H1 (cell line): Measurements from ENCODE around the gene ABCG1. TPM values are rescaled to one million over a fixed set of nuclear protein-coding genes. Genes with fewer than 3 reads are reported as not detected.
A peak's percentile ranks its signal among the peaks of the same experiment; 100 is the strongest.

Source experiments
- CTCF ChIA-PET: fragments of 300-600 bp; sonication (Branson Sonifier 250); formaldehyde crosslinking; loops from one replicate; lab custom pipeline; 2021; ENCODE audit not compliant: partially characterized antibody; lab: Charles Lee
- POLR2A ChIA-PET: fragments of 300-600 bp; sonication (Branson Sonifier 250); formaldehyde crosslinking; loops from one replicate; lab custom pipeline; 2021; ENCODE audit warnings: inconsistent platforms; ENCODE audit not compliant: partially characterized antibody; lab: Charles Lee
- DNase-seq, 2 experiments: peaks; one replicate each; pipeline versions ENCODE4 v3.0.0 to v3.0.0-alpha.2; 2010 to 2022; ENCODE audit warnings: low spot score in 2 of 2, low read depth in 1 of 2, mixed read lengths in 1 of 2
- FAIRE-seq: peaks from 2 replicates; lab custom pipeline; 2011; peaks lifted over from hg19 to GRCh38; lab: Jason Lieb, UNC
- H2AFZ ChIP-seq: 2 replicates; pipeline ENCODE4 v1.8.1; 2012; ENCODE audit warnings: low read length, inconsistent platforms
- H2AK5ac ChIP-seq: 2 replicates; pipeline ENCODE4 v1.6.1; 2013; ENCODE audit warnings: low read depth, low read length
- H2BK120ac ChIP-seq: replicated peaks from 2 replicates; pipeline ENCODE3; 2013; ENCODE audit warnings: low read depth, low read length, inconsistent platforms
- H2BK12ac ChIP-seq: 2 replicates; pipeline ENCODE4 v1.6.1; 2013; ENCODE audit warnings: low read depth, low read length
- H2BK15ac ChIP-seq: 2 replicates; pipeline ENCODE4 v1.6.1; 2013; ENCODE audit warnings: low read length
- H2BK20ac ChIP-seq: 2 replicates; pipeline ENCODE4 v1.6.1; 2013; ENCODE audit warnings: low read length
- H2BK5ac ChIP-seq: 2 replicates; pipeline ENCODE4 v1.6.1; 2013; ENCODE audit warnings: low read depth, low read length
- H3K14ac ChIP-seq: 2 replicates; pipeline ENCODE4 v1.6.1; 2013; ENCODE audit warnings: inconsistent platforms; ENCODE audit not compliant: insufficient read length
- H3K18ac ChIP-seq: 2 replicates; pipeline ENCODE4 v1.6.1; 2013; ENCODE audit warnings: low read length; ENCODE audit errors: extremely low read depth
- H3K23ac ChIP-seq: 2 replicates; pipeline ENCODE4 v1.6.1; 2013; ENCODE audit warnings: inconsistent platforms; ENCODE audit not compliant: insufficient read length
- H3K23me2 ChIP-seq: 2 replicates; pipeline ENCODE4 v1.6.1; 2013; ENCODE audit warnings: low read depth, low read length
- H3K27ac ChIP-seq: 2 replicates; pipeline ENCODE4 v1.6.1; 2011; ENCODE audit warnings: low read depth, low read length, inconsistent platforms
- H3K27me3 ChIP-seq, 4 experiments: replicated peaks in 1 of 4; 1 replicate in 1 of 4; 2 replicates in 3 of 4; pipeline versions ENCODE4 v1.6.1 to v1.8.1; 2011 to 2013; ENCODE audit warnings: low read length in 3 of 4, mild to moderate bottlenecking in 3 of 4, inconsistent platforms in 2 of 4, mixed read lengths in 2 of 4, moderate library complexity in 1 of 4; ENCODE audit not compliant: control insufficient read depth in 3 of 4, insufficient read depth in 3 of 4; ENCODE audit errors: extremely low read depth in 1 of 4
- H3K36me3 ChIP-seq, 4 experiments: 2 replicates each; pipeline versions ENCODE4 v1.6.1 to v1.8.1; 2011 to 2013; ENCODE audit warnings: mild to moderate bottlenecking in 4 of 4, low read length in 3 of 4, moderate library complexity in 2 of 4, control low read depth in 1 of 4, inconsistent platforms in 1 of 4; ENCODE audit not compliant: insufficient read depth in 4 of 4, control insufficient read depth in 2 of 4
- H3K4ac ChIP-seq: replicated peaks from 2 replicates; pipeline ENCODE3; 2013; ENCODE audit warnings: low read length, low read depth, mixed read lengths, inconsistent platforms; ENCODE audit not compliant: insufficient read length
- H3K4me1 ChIP-seq, 4 experiments: replicated peaks in 1 of 4; 1 replicate in 1 of 4; 2 replicates in 3 of 4; pipeline versions ENCODE4 v1.6.1 to v1.8.1; 2011 to 2013; ENCODE audit warnings: low read length in 3 of 4, inconsistent platforms in 2 of 4, mixed read lengths in 1 of 4; ENCODE audit not compliant: insufficient read depth in 4 of 4, control insufficient read depth in 3 of 4
- H3K4me2 ChIP-seq, 2 experiments: 2 replicates each; pipeline versions ENCODE4 v1.6.1 to v1.8.1; 2011 to 2013; ENCODE audit warnings: low read depth in 2 of 2, low read length in 2 of 2, control low read depth in 1 of 2, inconsistent platforms in 1 of 2, mild to moderate bottlenecking in 1 of 2; ENCODE audit not compliant: insufficient read depth in 1 of 2
- H3K4me3 ChIP-seq, 4 experiments: fragments of 200-600, 300-600 bp in 1 of 4; sonication (generic), shearing (Covaris generic), sonication (Bioruptor Twin) in 1 of 4; 2 replicates each; pipeline versions ENCODE4 v1.5.1 to v1.8.1; 2011 to 2016; ENCODE audit warnings: low read length in 4 of 4, low read depth in 3 of 4, control low read depth in 2 of 4, inconsistent platforms in 2 of 4, mild to moderate bottlenecking in 2 of 4, mixed read lengths in 1 of 4, moderate library complexity in 1 of 4; ENCODE audit not compliant: insufficient read depth in 2 of 4; ENCODE audit errors: extremely low read depth in 1 of 4
- H3K56ac ChIP-seq: replicated peaks from 2 replicates; pipeline ENCODE3; 2013; ENCODE audit warnings: low read depth, mild to moderate bottlenecking, mixed read lengths, low read length, inconsistent platforms; ENCODE audit not compliant: insufficient read length
- H3K79me1 ChIP-seq: 2 replicates; pipeline ENCODE4 v1.6.1; 2013; ENCODE audit warnings: low read depth, low read length, control low read depth
- H3K79me2 ChIP-seq, 2 experiments: 2 replicates each; pipeline versions ENCODE4 v1.6.1 to v1.8.1; 2012 to 2013; ENCODE audit warnings: low read length in 2 of 2, mild to moderate bottlenecking in 2 of 2, inconsistent platforms in 1 of 2; ENCODE audit not compliant: insufficient read depth in 2 of 2, control insufficient read depth in 1 of 2
- H3K9ac ChIP-seq, 4 experiments: replicated peaks in 1 of 4; 1 replicate in 1 of 4; 2 replicates in 3 of 4; pipeline versions ENCODE4 v1.6.1 to v1.8.1; 2011 to 2013; ENCODE audit warnings: low read depth in 3 of 4, low read length in 3 of 4, control low read depth in 2 of 4, mild to moderate bottlenecking in 2 of 4, moderate library complexity in 2 of 4, inconsistent platforms in 1 of 4; ENCODE audit errors: extremely low read depth in 1 of 4
- H3K9me3 ChIP-seq, 2 experiments: 2 replicates each; pipeline versions ENCODE4 v1.6.1 to v1.8.1; 2012 to 2013; ENCODE audit warnings: mild to moderate bottlenecking in 2 of 2, moderate library complexity in 2 of 2, control low read depth in 1 of 2, inconsistent platforms in 1 of 2, low read depth in 1 of 2, low read length in 1 of 2, mixed read lengths in 1 of 2; ENCODE audit not compliant: insufficient read depth in 2 of 2
- H4K20me1 ChIP-seq, 2 experiments: replicated peaks in 1 of 2; 2 replicates each; pipeline versions ENCODE3 to v1.8.1; 2011 to 2013; ENCODE audit warnings: inconsistent platforms in 2 of 2, low read length in 2 of 2, mild to moderate bottlenecking in 1 of 2; ENCODE audit not compliant: insufficient read depth in 2 of 2, control insufficient read depth in 1 of 2
- H4K5ac ChIP-seq: 2 replicates; pipeline ENCODE4 v1.6.1; 2013; ENCODE audit warnings: low read length, low read depth, mixed read lengths, inconsistent platforms; ENCODE audit not compliant: insufficient read length
- H4K8ac ChIP-seq: 2 replicates; pipeline ENCODE4 v1.8.0; 2013; ENCODE audit warnings: mild to moderate bottlenecking, moderate library complexity, low read length, inconsistent platforms; ENCODE audit not compliant: insufficient read depth; ENCODE audit errors: extremely low read depth
- H4K91ac ChIP-seq: replicated peaks from 2 replicates; pipeline ENCODE3; 2013; ENCODE audit warnings: low read length, mixed read lengths, inconsistent platforms; ENCODE audit not compliant: insufficient read length
- ASH2L ChIP-seq: fragments of 200-600, 300-600 bp; sonication (generic); IDR thresholded peaks from one replicate; pipeline ENCODE4 v1.7.1; 2017; ENCODE audit warnings: low read length
- SIRT6 ChIP-seq: IDR thresholded peaks from one replicate; pipeline ENCODE4 v1.7.1; 2012; ENCODE audit warnings: low read length, inconsistent platforms
- WGBS, 2 experiments: shearing (Covaris generic) in 1 of 2; methylation state at CpG; one replicate each; pipeline versions ENCODE4 v1.1.6 to v1.1.7; 2013 to 2015; ENCODE audit warnings: low lambda C conversion rate in 2 of 2, mixed read lengths in 2 of 2, inconsistent platforms in 1 of 2, low coverage in 1 of 2, missing lambda C conversion rate in 1 of 2; ENCODE audit not compliant: insufficient replicate concordance in 2 of 2, insufficient coverage in 1 of 2, insufficient read length in 1 of 2; ENCODE audit errors: extremely low coverage in 1 of 2, missing lambda C conversion rate in 1 of 2; 5-methylcytosine and 5-hydroxymethylcytosine counted together
- polyA plus RNA-seq, 7 experiments: library from polyadenylated mRNA; depleted of rRNA in 3 of 7; stranded (reverse) in 5 of 7; unstranded in 2 of 7; fragments of >200 nt in 5 of 7; fragments of 200-250 nt in 2 of 7; gene quantifications; 1 replicate in 5 of 7; 2 replicates in 1 of 7; 4 replicates in 1 of 7; pipeline versions ENCODE4 v1.2.1 to v1.2.3, GENCODE V29; 2011 to 2013; ENCODE audit warnings: missing spikeins in 2 of 7, mixed read lengths in 2 of 7
- total RNA-seq: library from RNA; stranded (reverse); fragmentation: NEBNext Ultra II Directional; extraction: Animal tissue kit (Norgen Biotek cat#: 25700); gene quantifications from 2 replicates; pipeline ENCODE4 v1.2.1, GENCODE V29; 2021

The ABCG1 gene
- total and polyA plus RNA-seq, 2 of the 8 experiments (the other 6 are each of a cell fraction or from before 2014, with no cell fraction given), result 2.1 to 4.0 TPM

- Histone ChIP-seq H3K4me3 (no peak overlapping the region), H3K23ac (no peak overlapping the region), H2BK5ac (no peak overlapping the region), H3K9me3 (no peaks in the 10 kb centered on the region), H3K23me2 (peaks cover 14% of the 10 kb centered on the region; the same call in 1 of the 2 replicates), H3K27ac (no peak overlapping the region), H3K14ac (no peak overlapping the region), H2BK20ac (no peak overlapping the region), H3K36me3 (no peaks in the 10 kb centered on the region; a peak in 1 of 8 replicates), H2BK120ac (no peak overlapping the region), H2AFZ (no peak overlapping the region), H3K79me1 (peaks cover 8% of the 10 kb centered on the region), H3K4me1 (no peaks in the 10 kb centered on the region), H2BK12ac (no peak overlapping the region), H4K91ac (no peak overlapping the region), H3K27me3 (no peaks in the 10 kb centered on the region; a peak in 1 of 7 replicates), H4K8ac (no peak overlapping the region), H3K9ac (no peak overlapping the region), H3K18ac (no peak overlapping the region), H4K20me1 (peaks cover 0 to 10% of the 10 kb centered on the region in 2 experiments), H3K4me2 (no peak overlapping the region), H3K79me2 (no peaks in the 10 kb centered on the region), H3K56ac (no peak overlapping the region), H4K5ac (no peak overlapping the region), H3K4ac (no peak overlapping the region), H2BK15ac (no peak overlapping the region), H2AK5ac (0 out of 2 replicates have a peak overlapping the region, but pooled peaks have one; percentile 71)
- DNase-seq (no peak), FAIRE-seq (no peak)
- ChIA-PET POLR2A (no interaction called here), CTCF (interaction anchor here (1.0 to 6.5 kb wide), 6 partner anchors 11 to 151 kb away, joined by 3 to 36 read pairs (median 4); no protein-coding TSS in a partner anchor)
- 89% methylated on average over 9 of the region's 9 CpGs; no CpG with 5 or more reads in 1 of the 2 experiments for WGBS, 2 experiments
- TF ChIP-seq ASH2L (no peak), SIRT6 (no peak)
Measured at GRCh38 chr21:42297377-42297776, 78.4 kb downstream of the ABCG1 start.
